Stomach (tissue), 9 donors: ENCODE measurements around the gene HIC2. TPM values are rescaled to one million over a fixed set of nuclear protein-coding genes. Genes with fewer than 3 reads are reported as not detected.
"Not testable (repeated sequence)": the region's sequence is repeated elsewhere in the genome, so short reads cannot be mapped to it uniquely, and the experiment has no call there.

Source experiments
- DNase-seq, 2 donors: peaks; one replicate each; pipeline versions ENCODE4 v3.0.0 to v3.0.0-alpha.2; 2013 to 2019
- H3K27ac ChIP-seq, 5 donors: fragments of 200-600 bp in 4 of 5; sonication (generic) in 4 of 5; one replicate each; pipeline ENCODE4 v1.5.1; 2013 to 2019; ENCODE audit warnings: mild to moderate bottlenecking in 1 of 5, moderate library complexity in 1 of 5
- H3K27me3 ChIP-seq, 3 donors: fragments of 200-600 bp; sonication (generic); one replicate each; pipeline ENCODE4 v1.5.1; 2017 to 2019; ENCODE audit warnings: mixed run types in 1 of 3
- H3K36me3 ChIP-seq, 4 donors: fragments of 200-600 bp; sonication (generic); 1 replicate in 3 of 4; 2 replicates in 1 of 4; pipeline ENCODE4 v1.5.1; 2016 to 2019
- H3K4me1 ChIP-seq, 4 donors: fragments of 200-600 bp; sonication (generic); one replicate each; pipeline ENCODE4 v1.5.1; 2016 to 2019
- H3K4me3 ChIP-seq, 4 donors: fragments of 200-600 bp; sonication (generic) in 3 of 4; one replicate each; pipeline ENCODE4 v1.5.1; 2016 to 2019; ENCODE audit warnings: mild to moderate bottlenecking in 1 of 4
- H3K9me3 ChIP-seq, 4 donors: fragments of 200-600 bp; sonication (generic); one replicate each; pipeline ENCODE4 v1.5.1; 2016 to 2019
- CTCF ChIP-seq, 7 experiments: fragments of 450-650 bp in 4 of 7; fragments of 200-600 bp in 3 of 7; sonication (generic) in 3 of 7; IDR thresholded peaks; one replicate each; pipeline ENCODE4 v1.5.1; 2016 to 2019; ENCODE audit warnings: antibody characterized with exemption in 7 of 7, control low read depth in 2 of 7, mild to moderate bottlenecking in 1 of 7
- EP300 ChIP-seq: sonication (generic); formaldehyde crosslinking; IDR thresholded peaks from one replicate; pipeline ENCODE4 v1.6.1; 2017; ENCODE audit warnings: antibody characterized with exemption
- POLR2A ChIP-seq, 4 donors: fragments of 450-650 bp; IDR thresholded peaks; one replicate each; pipeline ENCODE4 v1.6.1; 2016; ENCODE audit warnings: antibody characterized with exemption in 4 of 4, control low read depth in 2 of 4, mild to moderate bottlenecking in 1 of 4, moderate library complexity in 1 of 4
- POLR2AphosphoS5 ChIP-seq, 3 donors: sonication (generic); formaldehyde crosslinking; IDR thresholded peaks; one replicate each; pipeline ENCODE4 v1.6.1; 2016; ENCODE audit warnings: antibody characterized with exemption in 3 of 3
- WGBS, 5 donors: extraction: QIAGEN DNeasy Blood & Tissue Kit in 3 of 5; methylation state at CpG; one replicate each; pipeline versions ENCODE4 v1.1.5 to v1.1.7; 2013 to 2018; 5-methylcytosine and 5-hydroxymethylcytosine counted together
- intact Hi-C: fragments of 100-400 bp; cut with DNase I; formaldehyde crosslinking; loops from one replicate; pipeline ENCODE4 v1.15.1; 2023; ENCODE audit warnings: low total_unique reads
- polyA plus RNA-seq, 3 donors: library from polyadenylated mRNA; stranded (reverse); fragments of 200-250 nt; gene quantifications; one replicate each; pipeline ENCODE4 v1.2.3, GENCODE V29; 2013
- total RNA-seq, 5 donors: library from RNA; depleted of rRNA; stranded (reverse); fragments of >200 nt; gene quantifications; one replicate each; pipeline versions ENCODE4 v1.1.0 to v1.2.3, GENCODE V29; 2014 to 2016
- donor health status: healthy with polysubstance abuse.
- donor health status: Bipolar disorder and iron deficiency.
- donor health status: healthy.

HIC2 gene
- total and polyA plus RNA-seq, 8 donors = 0.45 to 7.4 (median 3.2) TPM

- H3K27me3 ChIP-seq, intact Hi-C loops, H3K9me3 ChIP-seq, H3K4me1 ChIP-seq, H3K4me3 ChIP-seq, H3K36me3 ChIP-seq: not testable (repeated sequence)
- peak overlapping the region in 4 of 5 donors; percentile 42 to 67 (median 60) for H3K27ac ChIP-seq
- WGBS, 5 donors = 8 to 56% (median 9%) methylated on average over 2 to 4 of the region's 12 CpGs; no CpG with 5 or more reads in 2 of the 5 donors
- peak in 1 of 2 donors; percentile 18 for DNase-seq
Measured at GRCh38 chr22:21435998-21436810, 19.0 kb downstream of the HIC2 start.

- H3K9me3 ChIP-seq, H3K4me1 ChIP-seq, H3K27ac ChIP-seq, H3K36me3 ChIP-seq, H3K4me3 ChIP-seq, intact Hi-C loops, H3K27me3 ChIP-seq: not testable (repeated sequence)
- peak in 1 of 2 donors; percentile 7 for DNase-seq
- WGBS, 5 donors = 43 to 79% (median 69%) methylated on average over 4 of the region's 6 CpGs
Measured at GRCh38 chr22:21438013-21438412, 20.8 kb downstream of the HIC2 start.

GRCh38 chr22:21440018-21440636 lies 23.0 kb downstream of the HIC2 start:
- WGBS, 5 donors = no CpG with 5 or more reads among the region's 10 CpGs

GRCh38 chr22:21440676-21441075 lies 23.5 kb downstream of the HIC2 start:
- DNase-seq, H3K9me3 ChIP-seq, intact Hi-C loops, H3K27me3 ChIP-seq, H3K27ac ChIP-seq, H3K4me3 ChIP-seq: not testable (repeated sequence)
- no CpG with 5 or more reads among the region's 16 CpGs for WGBS, 5 donors
- peaks cover 11 to 24% (median 14%) of the 10 kb centered on the region in 4 donors for H3K36me3 ChIP-seq
- peaks cover 5 to 22% (median 20%) of the 10 kb centered on the region in 4 donors for H3K4me1 ChIP-seq

More at GRCh38 chr22:21440018-21440636, 23.0 kb downstream of the HIC2 start:
- intact Hi-C loops, H3K9me3 ChIP-seq, H3K27ac ChIP-seq, H3K27me3 ChIP-seq, H3K4me3 ChIP-seq, DNase-seq: not testable (repeated sequence)
- Histone ChIP-seq H3K36me3 (peaks cover 5 to 19% (median 8%) of the 10 kb centered on the region in 4 donors), H3K4me1 (peaks cover 5 to 22% (median 20%) of the 10 kb centered on the region in 4 donors)

- Histone ChIP-seq H3K4me1 (peaks cover 5 to 20% (median 19%) of the 10 kb centered on the region in 4 donors), H3K36me3 (peaks cover 16 to 29% (median 18%) of the 10 kb centered on the region in 4 donors), H3K27ac (peak overlapping the region in 4 of 5 donors; percentile 61 to 79 (median 64))
- DNase-seq, H3K9me3 ChIP-seq, H3K27me3 ChIP-seq, H3K4me3 ChIP-seq, intact Hi-C loops: not testable (repeated sequence)
- 83 to 100% (median 84%) methylated on average over 1 to 2 of the region's 6 CpGs for WGBS, 5 donors
Measured at GRCh38 chr22:21441170-21441569, 24.0 kb downstream of the HIC2 start.

- H3K27ac ChIP-seq, H3K9me3 ChIP-seq, intact Hi-C loops, DNase-seq, H3K4me3 ChIP-seq, H3K27me3 ChIP-seq: not testable (repeated sequence)
- H3K4me1 ChIP-seq = peaks cover 5 to 19% (median 18%) of the 10 kb centered on the region in 4 donors
- WGBS, 5 donors = no CpG with 5 or more reads among the region's 9 CpGs
- peaks cover 23 to 39% (median 28%) of the 10 kb centered on the region in 4 donors for H3K36me3 ChIP-seq
Measured at GRCh38 chr22:21442123-21442522, 25.0 kb downstream of the HIC2 start.

GRCh38 chr22:21442646-21443045 lies 25.5 kb downstream of the HIC2 start:
- H3K9me3 ChIP-seq, intact Hi-C loops, H3K27ac ChIP-seq, H3K27me3 ChIP-seq, H3K4me3 ChIP-seq: not testable (repeated sequence)
- 18 to 23% methylated on average over 3 of the region's 15 CpGs; no CpG with 5 or more reads in 3 of the 5 donors for WGBS, 5 donors
- Histone ChIP-seq H3K36me3 (peaks cover 23 to 43% (median 30%) of the 10 kb centered on the region in 4 donors), H3K4me1 (peaks cover 5 to 19% (median 18%) of the 10 kb centered on the region in 4 donors)
- DNase-seq = peak in 1 of 2 donors; percentile 18

- 38 to 82% (median 62%) methylated on average over 9 to 13 of the region's 13 CpGs for whole genome bisulfite sequencing, 5 donors
- no peak for TF ChIP-seq POLR2A (IDR thresholded peaks at IDR 0.05)
- TF ChIP-seq EP300 = no peak
- TF ChIP-seq POLR2AphosphoS5 (IDR thresholded peaks at IDR 0.05) = no peak
- TF ChIP-seq CTCF (IDR thresholded peaks at IDR 0.05) = no peak
- DNase-seq = peak; percentile 22 to 23
Measured at GRCh38 chr22:21443057-21443734, 26.0 kb downstream of the HIC2 start.

More at GRCh38 chr22:21443057-21443734, 26.0 kb downstream of the HIC2 start:
- Histone ChIP-seq H3K4me1 (peaks cover 5 to 19% (median 18%) of the 10 kb centered on the region in 4 donors), H3K36me3 (peaks cover 23 to 49% (median 33%) of the 10 kb centered on the region in 4 donors), H3K4me3 (no peak overlapping the region), H3K9me3 (no peaks in the 10 kb centered on the region), H3K27ac (peak overlapping the region in 1 of 5 donors; percentile 9), H3K27me3 (no peaks in the 10 kb centered on the region)
- intact Hi-C loops = no loop called here
